MCF 10A (cell line): ENCODE results near the gene NMS. TPM values are rescaled to one million over a fixed set of nuclear protein-coding genes. Genes with fewer than 3 reads are reported as not detected.

Experiments
- BruUV-seq: library from RNA; stranded (reverse); fragments of 400-500 nt; replicated peaks from 2 replicates; lab custom pipeline; 2021; lab: Mats Ljungman, UMichigan
- CTCF ChIA-PET: fragments of 300-600 bp; sonication (Branson Sonifier 250); formaldehyde crosslinking; extraction: SDS; loops from one replicate; lab custom pipeline; 2021; ENCODE audit warnings: antibody characterized with exemption, inconsistent platforms; lab: Yijun Ruan, JAX
- POLR2A ChIA-PET: fragments of 300-600, 350-650 bp; sonication (Branson Sonifier 250); formaldehyde crosslinking; extraction: SDS; loops from one replicate; lab custom pipeline; 2020; ENCODE audit warnings: antibody characterized with exemption, inconsistent platforms; lab: Yijun Ruan, JAX
- DNase-seq: peaks from one replicate; pipeline ENCODE4 v3.0.0-alpha.2; 2018; ENCODE audit not compliant: unreplicated experiment
- H3K27ac Mint-ChIP-seq: one replicate; pipeline ENCODE4 v1.8.0; 2022; ENCODE audit warnings: mild to moderate bottlenecking, low read depth, mixed read lengths; ENCODE audit not compliant: unreplicated experiment
- H3K27me3 Mint-ChIP-seq: one replicate; pipeline ENCODE4 v1.8.0; 2022; ENCODE audit warnings: mixed read lengths; ENCODE audit not compliant: insufficient read depth, unreplicated experiment
- H3K36me3 Mint-ChIP-seq: one replicate; pipeline ENCODE4 v1.8.0; 2022; ENCODE audit warnings: mild to moderate bottlenecking, moderate library complexity, mixed read lengths; ENCODE audit not compliant: insufficient read depth, unreplicated experiment
- H3K4me1 Mint-ChIP-seq: one replicate; pipeline ENCODE4 v1.8.0; 2022; ENCODE audit warnings: mixed read lengths; ENCODE audit not compliant: insufficient read depth, unreplicated experiment
- H3K4me3 Mint-ChIP-seq: one replicate; pipeline ENCODE4 v1.8.0; 2022; ENCODE audit warnings: mild to moderate bottlenecking, moderate library complexity, mixed read lengths; ENCODE audit not compliant: unreplicated experiment
- H3K9me3 Mint-ChIP-seq: one replicate; pipeline ENCODE4 v1.8.0; 2022; ENCODE audit warnings: mixed read lengths; ENCODE audit not compliant: unreplicated experiment
- CTCF ChIP-seq: fragments of 200-600 bp; IDR thresholded peaks from one replicate; pipeline ENCODE4 v1.8.0; 2022; ENCODE audit warnings: antibody characterized with exemption, mild to moderate bottlenecking; ENCODE audit not compliant: unreplicated experiment
- intact Hi-C: fragments of 100-400 bp; cut with micrococcal nuclease; formaldehyde crosslinking; loops from 2 replicates; pipeline ENCODE4 v1.14.1; 2022
- total RNA-seq: library from RNA; stranded (reverse); gene quantifications from 2 replicates; pipeline ENCODE4 v1.2.3, GENCODE V29; 2022

NMS gene
- total RNA-seq, 1 experiment from 2014 or later: not detected

GRCh38 chr2:100427627-100428258 is 42.5 kb upstream of the NMS start:
- peak; percentile 69 for DNase-seq
- ChIA-PET CTCF (interaction anchor here (0.8 to 0.9 kb wide), 2 partner anchors 12 to 134 kb away, joined by 3 read pairs; no protein-coding TSS in a partner anchor), POLR2A (no interaction called here)
- peak; percentile 48 for TF ChIP-seq CTCF
- Mint-ChIP-seq H3K36me3 (no peaks in the 10 kb centered on the region), H3K4me1 (peaks cover 6% of the 10 kb centered on the region), H3K27me3 (peaks cover 62% of the 10 kb centered on the region), H3K9me3 (peaks cover 11% of the 10 kb centered on the region), H3K4me3 (no peak overlapping the region), H3K27ac (no peak overlapping the region)
- no TSS peak for BruUV-seq
- intact Hi-C loops: loop anchor here (10.0 kb wide), 1 partner anchor 137 kb away; the partner anchor contains the start of gene PDCL3

GRCh38 chr2:100429726-100430125 is 40.6 kb upstream of the NMS start:
- POLR2A ChIA-PET: no interaction called here
- H3K27me3 Mint-ChIP-seq: peaks cover 66% of the 10 kb centered on the region
- CTCF ChIA-PET: no interaction called here
- no peak overlapping the region for H3K4me3 Mint-ChIP-seq
- no peak for DNase-seq
- no TSS peak for BruUV-seq
- peaks cover 6% of the 10 kb centered on the region for H3K4me1 Mint-ChIP-seq
- H3K27ac Mint-ChIP-seq: no peak overlapping the region
- peaks cover 11% of the 10 kb centered on the region for H3K9me3 Mint-ChIP-seq
- no peaks in the 10 kb centered on the region for H3K36me3 Mint-ChIP-seq
- intact Hi-C loops: loop anchor here (10.0 kb wide), 1 partner anchor 135 kb away; the partner anchor contains the start of gene PDCL3
- no peak for TF ChIP-seq CTCF

GRCh38 chr2:100437751-100438150 is 32.5 kb upstream of the NMS start:
- no peaks in the 10 kb centered on the region for H3K9me3 Mint-ChIP-seq
- peaks cover 59% of the 10 kb centered on the region for H3K27me3 Mint-ChIP-seq
- no peak overlapping the region for H3K27ac Mint-ChIP-seq
- no peak for TF ChIP-seq CTCF
- DNase-seq: no peak
- ChIA-PET POLR2A (no interaction called here), CTCF (no interaction called here)
- H3K4me1 Mint-ChIP-seq: no peaks in the 10 kb centered on the region
- intact Hi-C loops: no loop called here
- BruUV-seq: no TSS peak
- H3K4me3 Mint-ChIP-seq: no peak overlapping the region
- no peaks in the 10 kb centered on the region for H3K36me3 Mint-ChIP-seq

- POLR2A ChIA-PET: no interaction called here
- no peak for TF ChIP-seq CTCF
- CTCF ChIA-PET: no interaction called here
- no peak overlapping the region for H3K4me3 Mint-ChIP-seq
- DNase-seq: no peak
- intact Hi-C loops: no loop called here
- no TSS peak for BruUV-seq
- H3K27me3 Mint-ChIP-seq: peaks cover 15% of the 10 kb centered on the region
- H3K36me3 Mint-ChIP-seq: no peaks in the 10 kb centered on the region
- no peaks in the 10 kb centered on the region for H3K9me3 Mint-ChIP-seq
- H3K27ac Mint-ChIP-seq: no peak overlapping the region
- no peaks in the 10 kb centered on the region for H3K4me1 Mint-ChIP-seq
Measured at GRCh38 chr2:100446696-100447095, 23.6 kb upstream of the NMS start.
